Measurements from ENCODE around the gene TMEM231.

Gene TMEM231

DNA sequence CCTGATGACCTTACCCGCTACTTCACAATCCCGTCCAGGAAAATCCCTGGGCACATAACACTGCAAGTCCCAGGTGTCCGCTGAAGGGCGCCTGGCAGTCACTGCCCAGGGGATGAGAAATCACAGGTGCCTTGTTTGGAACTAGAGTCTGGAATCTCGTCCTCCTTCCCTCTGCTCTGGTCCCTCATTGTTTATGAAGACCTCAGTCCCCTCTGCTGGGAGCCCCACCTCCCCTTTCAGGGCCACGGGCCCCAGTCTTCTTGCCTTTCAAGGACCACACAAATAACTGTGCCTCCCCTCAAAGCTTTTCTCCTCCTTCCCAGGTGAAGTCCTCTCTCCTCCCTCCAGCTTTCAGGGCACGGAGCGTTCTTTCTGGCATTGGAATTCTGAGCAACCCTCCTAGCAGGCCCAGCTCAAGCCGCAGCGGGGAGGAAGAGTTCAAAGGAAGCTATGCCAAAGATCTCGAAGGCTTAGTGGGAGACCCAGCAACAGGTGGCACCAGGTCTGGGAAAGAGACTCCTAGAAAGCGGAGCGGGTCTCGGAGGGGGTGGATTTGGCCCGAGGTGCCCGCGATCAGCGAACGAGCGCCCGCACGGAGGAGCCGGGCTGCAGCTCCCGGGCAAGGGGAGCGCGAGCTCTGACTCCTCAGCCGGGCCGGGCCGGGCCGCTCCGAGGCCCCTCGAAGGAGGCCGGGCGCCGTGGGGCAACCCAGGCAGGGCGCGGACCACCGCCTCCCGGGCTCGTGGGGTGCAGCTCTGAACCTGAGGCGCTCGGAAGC lies 39.7 kb downstream of the TMEM231 start:
- TF ChIP-seq, protein P1, sequence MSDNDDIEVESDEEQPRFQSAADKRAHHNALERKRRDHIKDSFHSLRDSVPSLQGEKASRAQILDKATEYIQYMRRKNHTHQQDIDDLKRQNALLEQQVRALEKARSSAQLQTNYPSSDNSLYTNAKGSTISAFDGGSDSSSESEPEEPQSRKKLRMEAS (IDR thresholded peaks at IDR 0.05): 0 out of 2 replicates have a peak, but pooled peaks have one; percentile 7

DNA sequence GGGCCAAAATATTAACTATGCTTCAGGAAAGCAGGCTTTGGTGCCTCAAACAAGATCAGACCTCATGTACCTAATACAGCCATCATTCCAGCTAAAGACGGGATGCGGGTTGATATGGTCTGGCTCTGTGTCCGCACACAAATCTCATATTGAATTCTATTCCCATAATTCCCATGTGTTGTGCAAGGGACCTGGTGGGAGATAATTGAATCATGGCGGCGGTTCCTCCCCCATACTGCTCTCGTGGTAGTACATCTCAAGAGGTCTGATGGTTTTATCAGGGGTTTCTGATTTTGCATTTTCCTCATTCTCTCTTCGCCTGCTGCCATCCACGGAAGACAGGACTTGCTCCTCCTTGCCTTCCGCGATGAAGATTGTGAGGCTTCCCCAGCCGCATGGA lies 41.8 kb downstream of the TMEM231 start:
- TF ChIP-seq, protein P1 (IDR thresholded peaks at IDR 0.05): no peak

DNA sequence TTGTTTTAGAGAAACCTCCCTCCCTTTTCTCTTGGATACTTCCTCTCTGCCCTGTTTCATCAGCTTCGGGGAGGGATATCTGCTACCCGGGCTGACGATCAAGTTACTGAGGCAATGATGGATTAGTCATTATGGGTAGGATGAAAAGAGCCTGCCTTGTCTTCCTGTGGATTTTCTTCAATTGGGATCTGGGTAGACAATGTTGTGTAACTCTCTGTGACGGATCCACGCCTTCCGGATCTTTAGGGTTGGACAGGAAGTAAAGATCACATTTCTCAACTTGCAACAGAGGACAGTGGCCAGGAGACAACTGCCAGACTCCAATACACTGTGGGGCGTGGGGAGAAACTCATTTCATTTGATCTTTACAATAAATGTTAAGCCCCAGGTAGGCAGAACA lies 49.5 kb downstream of the TMEM231 start:
- no peak for TF ChIP-seq YY1 (IDR thresholded peaks at IDR 0.05; ENCODE audit: low read depth)
- peak; percentile 68; the same call in 1 of the 2 replicates for TF ChIP-seq FOXM1 (IDR thresholded peaks at IDR 0.05; ENCODE audit: borderline replicate concordance, low read depth)
- TF ChIP-seq EP300 (IDR thresholded peaks at IDR 0.05; ENCODE audit: borderline replicate concordance): peak; percentile 80; the same call in 1 of the 2 replicates
- TF ChIP-seq EGR1 (IDR thresholded peaks at IDR 0.05): no peak
- peak; percentile 57; the same call in 1 of the 2 replicates for TF ChIP-seq NFIC (IDR thresholded peaks at IDR 0.05)
- TF ChIP-seq ZBTB7A (IDR thresholded peaks at IDR 0.05; ENCODE audit: low read depth): no peak
- no peak; the same call in 1 of the 2 replicates for TF ChIP-seq RAD21 (IDR thresholded peaks at IDR 0.05; ENCODE audit: low read depth)
- TF ChIP-seq, protein P2, sequence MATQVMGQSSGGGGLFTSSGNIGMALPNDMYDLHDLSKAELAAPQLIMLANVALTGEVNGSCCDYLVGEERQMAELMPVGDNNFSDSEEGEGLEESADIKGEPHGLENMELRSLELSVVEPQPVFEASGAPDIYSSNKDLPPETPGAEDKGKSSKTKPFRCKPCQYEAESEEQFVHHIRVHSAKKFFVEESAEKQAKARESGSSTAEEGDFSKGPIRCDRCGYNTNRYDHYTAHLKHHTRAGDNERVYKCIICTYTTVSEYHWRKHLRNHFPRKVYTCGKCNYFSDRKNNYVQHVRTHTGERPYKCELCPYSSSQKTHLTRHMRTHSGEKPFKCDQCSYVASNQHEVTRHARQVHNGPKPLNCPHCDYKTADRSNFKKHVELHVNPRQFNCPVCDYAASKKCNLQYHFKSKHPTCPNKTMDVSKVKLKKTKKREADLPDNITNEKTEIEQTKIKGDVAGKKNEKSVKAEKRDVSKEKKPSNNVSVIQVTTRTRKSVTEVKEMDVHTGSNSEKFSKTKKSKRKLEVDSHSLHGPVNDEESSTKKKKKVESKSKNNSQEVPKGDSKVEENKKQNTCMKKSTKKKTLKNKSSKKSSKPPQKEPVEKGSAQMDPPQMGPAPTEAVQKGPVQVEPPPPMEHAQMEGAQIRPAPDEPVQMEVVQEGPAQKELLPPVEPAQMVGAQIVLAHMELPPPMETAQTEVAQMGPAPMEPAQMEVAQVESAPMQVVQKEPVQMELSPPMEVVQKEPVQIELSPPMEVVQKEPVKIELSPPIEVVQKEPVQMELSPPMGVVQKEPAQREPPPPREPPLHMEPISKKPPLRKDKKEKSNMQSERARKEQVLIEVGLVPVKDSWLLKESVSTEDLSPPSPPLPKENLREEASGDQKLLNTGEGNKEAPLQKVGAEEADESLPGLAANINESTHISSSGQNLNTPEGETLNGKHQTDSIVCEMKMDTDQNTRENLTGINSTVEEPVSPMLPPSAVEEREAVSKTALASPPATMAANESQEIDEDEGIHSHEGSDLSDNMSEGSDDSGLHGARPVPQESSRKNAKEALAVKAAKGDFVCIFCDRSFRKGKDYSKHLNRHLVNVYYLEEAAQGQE (IDR thresholded peaks at IDR 0.05; ENCODE audit: low read depth): no peak
- TF ChIP-seq TCF12 (IDR thresholded peaks at IDR 0.05; ENCODE audit: low read depth): peak; percentile 46; the same call in 1 of the 2 replicates
- TF ChIP-seq CREB1 (IDR thresholded peaks at IDR 0.05; ENCODE audit: low read depth): no peak
- TF ChIP-seq TEAD4 (IDR thresholded peaks at IDR 0.05): 0 out of 2 replicates have a peak, but pooled peaks have one; percentile 33
- TF ChIP-seq TAF1 (IDR thresholded peaks at IDR 0.05; ENCODE audit: low read depth): no peak
- peak; percentile 94 for TF ChIP-seq CEBPB (IDR thresholded peaks at IDR 0.05)
- TF ChIP-seq, protein P1 (IDR thresholded peaks at IDR 0.05): no peak; the same call in 1 of the 2 replicates
- TF ChIP-seq, protein P3, sequence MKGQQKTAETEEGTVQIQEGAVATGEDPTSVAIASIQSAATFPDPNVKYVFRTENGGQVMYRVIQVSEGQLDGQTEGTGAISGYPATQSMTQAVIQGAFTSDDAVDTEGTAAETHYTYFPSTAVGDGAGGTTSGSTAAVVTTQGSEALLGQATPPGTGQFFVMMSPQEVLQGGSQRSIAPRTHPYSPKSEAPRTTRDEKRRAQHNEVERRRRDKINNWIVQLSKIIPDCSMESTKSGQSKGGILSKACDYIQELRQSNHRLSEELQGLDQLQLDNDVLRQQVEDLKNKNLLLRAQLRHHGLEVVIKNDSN (IDR thresholded peaks at IDR 0.05): no peak

DNA sequence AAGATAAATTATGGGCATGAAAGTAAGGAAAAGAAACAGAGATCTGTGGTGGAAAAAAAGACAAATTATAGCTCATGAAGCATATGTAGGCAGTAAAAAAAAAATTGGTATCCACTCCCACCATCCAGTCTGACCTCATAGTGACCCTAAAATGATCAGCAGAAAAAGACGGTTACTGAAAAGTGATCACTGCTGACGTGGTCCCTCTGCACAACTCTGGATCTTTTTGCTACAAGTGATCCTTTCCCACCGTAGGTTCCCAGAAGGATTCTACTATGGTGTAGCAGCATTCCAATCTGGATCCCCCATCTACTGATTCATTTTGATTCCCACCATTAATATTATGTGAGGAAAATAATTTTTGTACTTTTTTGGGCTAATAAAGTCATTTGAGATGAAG lies 49.9 kb downstream of the TMEM231 start:
- TF ChIP-seq EP300 (IDR thresholded peaks at IDR 0.05; ENCODE audit: borderline replicate concordance): no peak
- no peak for TF ChIP-seq TCF12 (IDR thresholded peaks at IDR 0.05; ENCODE audit: low read depth)
- no peak for TF ChIP-seq TEAD4 (IDR thresholded peaks at IDR 0.05)
- no peak for TF ChIP-seq CEBPB (IDR thresholded peaks at IDR 0.05)
- no peak for TF ChIP-seq RAD21 (IDR thresholded peaks at IDR 0.05; ENCODE audit: low read depth)
- no peak for TF ChIP-seq ZBTB7A (IDR thresholded peaks at IDR 0.05; ENCODE audit: low read depth)
- TF ChIP-seq, protein P2 (IDR thresholded peaks at IDR 0.05; ENCODE audit: low read depth): no peak
- no peak for TF ChIP-seq NFIC (IDR thresholded peaks at IDR 0.05)
- TF ChIP-seq FOXM1 (IDR thresholded peaks at IDR 0.05; ENCODE audit: borderline replicate concordance, low read depth): no peak
- TF ChIP-seq YY1 (IDR thresholded peaks at IDR 0.05; ENCODE audit: low read depth): no peak
- TF ChIP-seq, protein P1 (IDR thresholded peaks at IDR 0.05): no peak
- TF ChIP-seq TAF1 (IDR thresholded peaks at IDR 0.05; ENCODE audit: low read depth): no peak
- TF ChIP-seq CREB1 (IDR thresholded peaks at IDR 0.05; ENCODE audit: low read depth): no peak
- TF ChIP-seq, protein P3 (IDR thresholded peaks at IDR 0.05): no peak
- no peak for TF ChIP-seq EGR1 (IDR thresholded peaks at IDR 0.05)

DNA sequence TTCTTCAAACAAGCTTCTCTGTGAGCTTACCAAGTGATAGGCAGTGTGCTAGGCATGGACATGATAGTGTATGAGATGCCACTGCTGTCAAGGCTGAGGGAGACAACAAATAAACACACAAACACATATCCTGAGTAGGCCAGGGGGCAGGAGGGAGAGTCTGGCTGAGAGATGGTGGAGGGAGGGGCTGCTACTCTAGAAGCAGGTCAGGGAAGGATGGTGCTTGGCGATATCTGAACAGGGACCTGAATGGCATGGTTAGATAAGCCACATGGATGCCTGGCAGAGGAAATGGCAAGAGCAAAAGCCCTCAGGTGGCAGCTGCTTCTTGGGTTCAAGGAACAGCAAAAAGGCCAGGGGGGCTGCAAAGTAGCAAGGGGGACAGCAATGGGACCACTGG lies 52.3 kb downstream of the TMEM231 start:
- TF ChIP-seq, protein P3 (IDR thresholded peaks at IDR 0.05): no peak
- TF ChIP-seq ZBTB7A (IDR thresholded peaks at IDR 0.05; ENCODE audit: low read depth) (no peak), YY1 (IDR thresholded peaks at IDR 0.05; ENCODE audit: low read depth) (no peak), EP300 (IDR thresholded peaks at IDR 0.05; ENCODE audit: borderline replicate concordance) (no peak), CREB1 (IDR thresholded peaks at IDR 0.05; ENCODE audit: low read depth) (no peak), EGR1 (IDR thresholded peaks at IDR 0.05) (no peak), TEAD4 (IDR thresholded peaks at IDR 0.05) (no peak), NFIC (IDR thresholded peaks at IDR 0.05) (no peak), CEBPB (IDR thresholded peaks at IDR 0.05) (no peak), TCF12 (IDR thresholded peaks at IDR 0.05; ENCODE audit: low read depth) (no peak), FOXM1 (IDR thresholded peaks at IDR 0.05; ENCODE audit: borderline replicate concordance, low read depth) (no peak), RAD21 (IDR thresholded peaks at IDR 0.05; ENCODE audit: low read depth) (no peak), TAF1 (IDR thresholded peaks at IDR 0.05; ENCODE audit: low read depth) (no peak)
- TF ChIP-seq, protein P1 (IDR thresholded peaks at IDR 0.05): no peak
- TF ChIP-seq, protein P2 (IDR thresholded peaks at IDR 0.05; ENCODE audit: low read depth): no peak
